ENCODE measurements around the gene MACROH2A2.
A peak's percentile ranks its signal among the peaks of the same experiment; 100 is the strongest.

MACROH2A2 gene

GRCh38 chr10:70101668-70102067 lies 49.0 kb downstream of the MACROH2A2 start:
- CTCF ChIA-PET = interaction anchor here (18.6 kb wide), 1 partner anchor 15 kb away, joined by 251 read pairs; no protein-coding TSS in a partner anchor
- no peak for TF ChIP-seq CTCF (IDR thresholded peaks at IDR 0.05; ENCODE audit: insufficient read depth, low read length, missing control alignments)
- POLR2A ChIA-PET = no interaction called here
- DNase-seq (ENCODE audit: low read depth, low spot score) = no peak
- no peak overlapping the region for H3K4me3 ChIP-seq (ENCODE audit: low read depth, low read length)

DNA sequence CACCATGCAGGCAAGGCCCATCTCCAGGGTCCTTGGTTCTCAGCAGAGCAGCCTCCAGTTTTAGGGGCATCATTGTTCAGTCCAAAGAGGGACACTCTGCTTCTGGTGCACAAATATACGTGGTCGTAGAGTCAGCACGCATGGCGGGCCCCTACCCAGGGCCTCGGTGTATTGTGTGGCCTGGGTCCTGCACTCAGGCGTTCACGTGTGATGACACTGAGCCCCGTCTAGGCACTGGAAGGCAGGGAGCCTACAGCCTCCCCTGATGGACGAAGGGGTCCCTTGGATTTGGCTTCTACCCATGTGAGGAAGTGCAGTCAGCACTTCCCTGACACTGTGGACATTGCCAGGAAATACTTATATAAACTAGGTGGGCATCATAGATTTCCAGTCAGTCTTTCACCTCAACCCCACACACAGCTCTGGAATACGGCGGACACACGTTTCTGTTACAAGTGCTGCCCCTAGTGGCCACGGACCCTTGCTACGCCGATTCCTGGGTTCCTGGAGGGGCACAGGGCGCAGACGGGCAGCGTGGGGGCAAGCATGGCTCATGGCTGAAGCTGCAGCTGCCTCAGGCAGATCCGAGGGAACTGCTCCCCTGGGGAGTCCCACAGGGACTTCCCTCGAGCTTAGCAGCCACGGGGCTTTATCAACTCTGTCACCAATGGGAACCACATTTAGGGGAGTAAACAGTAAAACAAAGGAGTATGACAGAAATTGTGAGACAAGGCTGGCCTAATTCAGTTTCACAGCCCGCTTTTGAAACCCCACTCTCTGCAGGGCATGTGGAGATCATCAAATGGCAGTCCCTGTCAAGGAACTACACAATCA lies 54.5 kb downstream of the MACROH2A2 start:
- TF ChIP-seq CTCF (IDR thresholded peaks at IDR 0.05; ENCODE audit: insufficient read depth, low read length, missing control alignments) = peak; percentile 53
- DNase-seq (ENCODE audit: low read depth, low spot score) = no peak
- H3K4me3 ChIP-seq (ENCODE audit: low read depth, low read length) = no peak overlapping the region
- ChIA-PET POLR2A (no interaction called here), CTCF (interaction anchor here (7.2 to 18.6 kb wide), 2 partner anchors 10 to 12 kb away, joined by 36 to 251 read pairs; no protein-coding TSS in a partner anchor)

- no peak for DNase-seq (ENCODE audit: low read depth, low spot score)
- POLR2A ChIA-PET = no interaction called here
- no peak overlapping the region for H3K4me3 ChIP-seq (ENCODE audit: low read depth, low read length)
- CTCF ChIA-PET = interaction anchor here (1.3 to 18.6 kb wide), 4 partner anchors 8 to 15 kb away, joined by 3 to 251 read pairs (median 20); no protein-coding TSS in a partner anchor
- TF ChIP-seq CTCF (IDR thresholded peaks at IDR 0.05; ENCODE audit: insufficient read depth, low read length, missing control alignments) = no peak
These were observed 56.6 kb downstream of the MACROH2A2 start for GRCh38 chr10:70109064-70109729.

- no peak for TF ChIP-seq CTCF (IDR thresholded peaks at IDR 0.05; ENCODE audit: insufficient read depth, low read length, missing control alignments)
- ChIA-PET CTCF (no interaction called here), POLR2A (no interaction called here)
- no peak overlapping the region for H3K4me3 ChIP-seq (ENCODE audit: low read depth, low read length)
- no peak for DNase-seq (ENCODE audit: low read depth, low spot score)
These were observed 58.9 kb downstream of the MACROH2A2 start for GRCh38 chr10:70111496-70111895.

GRCh38 chr10:70112071-70112470 lies 59.4 kb downstream of the MACROH2A2 start:
- ChIA-PET CTCF (interaction anchor here (9.2 kb wide), 1 partner anchor 11 kb away, joined by 251 read pairs; no protein-coding TSS in a partner anchor), POLR2A (no interaction called here)
- DNase-seq (ENCODE audit: low read depth, low spot score) = no peak
- no peak for TF ChIP-seq CTCF (IDR thresholded peaks at IDR 0.05; ENCODE audit: insufficient read depth, low read length, missing control alignments)
- no peak overlapping the region for H3K4me3 ChIP-seq (ENCODE audit: low read depth, low read length)

DNA sequence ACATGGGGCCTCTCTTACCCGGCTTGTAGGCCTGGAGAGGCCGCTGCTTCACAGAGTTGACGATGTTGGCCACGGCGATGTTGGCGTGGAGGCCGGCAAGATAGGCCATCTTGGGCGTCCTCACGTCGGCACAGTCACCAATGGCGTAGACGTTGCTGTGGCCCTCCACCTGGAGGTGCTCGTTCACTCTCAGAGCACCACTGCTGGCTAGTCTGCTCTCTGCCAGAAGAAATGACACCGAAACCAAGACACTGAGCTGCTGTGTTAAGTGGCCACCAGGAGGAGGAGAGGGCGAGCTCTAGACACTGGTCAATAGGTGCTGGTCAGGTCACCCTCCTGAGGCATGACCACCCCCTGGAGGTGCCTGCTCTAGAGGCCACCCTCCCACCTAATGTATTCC lies 62.3 kb downstream of the MACROH2A2 start:
- H3K4me3 ChIP-seq (ENCODE audit: low read depth, low read length) = no peak overlapping the region
- ChIA-PET POLR2A (no interaction called here), CTCF (interaction anchor here (0.7 to 9.2 kb wide), 20 partner anchors 13 to 328 kb away, joined by 3 to 251 read pairs (median 8); partner anchors contain the start of gene TYSND1)
- no peak for TF ChIP-seq CTCF (IDR thresholded peaks at IDR 0.05; ENCODE audit: insufficient read depth, low read length, missing control alignments)
- no peak for DNase-seq (ENCODE audit: low read depth, low spot score)

All from AG04449 (cell line).